ENCODE measurements around the gene HOXB2. TPM values are rescaled to one million over a fixed set of nuclear protein-coding genes. Genes with fewer than 3 reads are reported as not detected.

The HOXB2 gene
- total and polyA plus RNA-seq, 9 of the 15 experiments (the other 6 are each of a cell fraction or from before 2014, with no cell fraction given): 2.1 to 97.7 (median 21.2) TPM

DNA sequence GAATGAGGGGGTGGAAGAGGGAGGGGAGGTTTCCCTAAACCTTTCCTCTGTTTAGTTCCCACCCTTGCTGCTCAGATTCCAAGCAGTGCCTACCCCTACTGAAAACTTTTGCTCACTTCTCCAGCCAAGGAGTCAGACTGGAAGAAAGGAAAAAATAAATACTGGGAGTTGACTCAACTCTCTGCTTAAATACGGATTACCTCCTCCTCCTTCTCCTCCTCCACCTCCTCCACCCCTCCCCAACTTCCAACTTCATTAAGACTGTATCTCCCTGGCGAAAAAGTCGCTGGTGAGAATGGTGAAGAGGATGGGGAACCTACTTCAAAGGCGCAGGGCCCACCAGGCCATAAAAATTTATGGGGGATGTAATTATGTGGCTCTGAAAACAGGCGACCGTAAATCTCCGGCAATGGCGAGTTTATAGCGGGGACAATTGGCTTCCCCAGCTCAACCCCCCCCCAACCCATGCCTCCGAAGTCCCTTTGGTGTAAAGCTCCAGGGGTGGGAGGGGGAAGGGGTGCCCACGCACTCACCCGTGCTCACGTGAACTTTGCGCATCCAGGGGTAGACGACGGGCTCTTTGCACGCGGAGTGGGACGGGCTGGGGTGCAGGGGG is 32.5 kb upstream of the HOXB2 start (continued):
- TF ChIP-seq ESRRA (IDR thresholded peaks at IDR 0.05; ENCODE audit: borderline replicate concordance, low read depth) (no peak), ETV1 (tag; conservative IDR thresholded peaks at IDR 0.05; ENCODE audit: low read depth) (no peak), SMARCA4 (IDR thresholded peaks at IDR 0.05) (no peak), SAFB2 (IDR thresholded peaks at IDR 0.05; ENCODE audit: borderline replicate concordance, low read depth, low read length, severe bottlenecking) (no peak), ZFX (CRISPR knock-in tag; IDR thresholded peaks at IDR 0.05) (peak; percentile 51; the same call in 1 of the 2 replicates), CXXC5 (CRISPR knock-in tag; IDR thresholded peaks at IDR 0.05) (peak; percentile 39; the same call in 1 of the 2 replicates), RNF2 (IDR thresholded peaks at IDR 0.05) (0 out of 2 replicates have a peak, but pooled peaks have one; percentile 12), ZNF551 (CRISPR knock-in tag; IDR thresholded peaks at IDR 0.05) (no peak), NCOA4 (IDR thresholded peaks at IDR 0.05; ENCODE audit: partially characterized antibody) (no peak), MAFF (IDR thresholded peaks at IDR 0.05; ENCODE audit: low read length) (no peak), ZNF23 (CRISPR knock-in tag; IDR thresholded peaks at IDR 0.05) (no peak), UBTF (IDR thresholded peaks at IDR 0.05; ENCODE audit: borderline replicate concordance in 1 of 2, low read depth in 2 of 2, low read length in 2 of 2) (no peak), BRF1 (IDR thresholded peaks at IDR 0.05; ENCODE audit: borderline replicate concordance, extremely low read depth, insufficient read length) (no peak), FOXM1 (IDR thresholded peaks at IDR 0.05; ENCODE audit: low read depth) (no peak), FOXM1 (CRISPR knock-in tag; IDR thresholded peaks at IDR 0.05; ENCODE audit: low read depth) (no peak), SIX5 (IDR thresholded peaks at IDR 0.05; ENCODE audit: borderline replicate concordance in 1 of 2, insufficient read depth in 1 of 2, low read depth in 1 of 2, low read length in 2 of 2) (no peak), RBBP5 (IDR thresholded peaks at IDR 0.05; ENCODE audit: borderline replicate concordance, insufficient read depth, low read length, poor library complexity, severe bottlenecking) (no peak), BRD9 (IDR thresholded peaks at IDR 0.05; ENCODE audit: low read depth, partially characterized antibody) (no peak), MCM5 (IDR thresholded peaks at IDR 0.05; ENCODE audit: low read depth) (no peak), TFAP4 (CRISPR knock-in tag; IDR thresholded peaks at IDR 0.05; ENCODE audit: borderline replicate concordance) (no peak), ZNF445 (CRISPR knock-in tag; IDR thresholded peaks at IDR 0.05; ENCODE audit: low read depth) (no peak), ZBED1 (IDR thresholded peaks at IDR 0.05) (no peak), SIRT6 (IDR thresholded peaks at IDR 0.05; ENCODE audit: low read depth, low read length) (no peak), RB1 (IDR thresholded peaks at IDR 0.05; ENCODE audit: low read depth) (no peak)
- TF ChIP-seq, protein P1, sequence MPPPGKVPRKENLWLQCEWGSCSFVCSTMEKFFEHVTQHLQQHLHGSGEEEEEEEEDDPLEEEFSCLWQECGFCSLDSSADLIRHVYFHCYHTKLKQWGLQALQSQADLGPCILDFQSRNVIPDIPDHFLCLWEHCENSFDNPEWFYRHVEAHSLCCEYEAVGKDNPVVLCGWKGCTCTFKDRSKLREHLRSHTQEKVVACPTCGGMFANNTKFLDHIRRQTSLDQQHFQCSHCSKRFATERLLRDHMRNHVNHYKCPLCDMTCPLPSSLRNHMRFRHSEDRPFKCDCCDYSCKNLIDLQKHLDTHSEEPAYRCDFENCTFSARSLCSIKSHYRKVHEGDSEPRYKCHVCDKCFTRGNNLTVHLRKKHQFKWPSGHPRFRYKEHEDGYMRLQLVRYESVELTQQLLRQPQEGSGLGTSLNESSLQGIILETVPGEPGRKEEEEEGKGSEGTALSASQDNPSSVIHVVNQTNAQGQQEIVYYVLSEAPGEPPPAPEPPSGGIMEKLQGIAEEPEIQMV (tag; conservative IDR thresholded peaks at IDR 0.05; ENCODE audit: low read depth): no peak
